Smooth muscle cell of the brain vasculature (primary cell): ENCODE measurements around the gene C12orf75.
A peak's percentile ranks its signal among the peaks of the same experiment; 100 is the strongest.

ENCODE experiments used
- DNase-seq: peaks from one replicate; pipeline ENCODE4 v3.0.0-alpha.2; 2012; ENCODE audit warnings: low read depth, low spot score

The C12orf75 gene

DNA sequence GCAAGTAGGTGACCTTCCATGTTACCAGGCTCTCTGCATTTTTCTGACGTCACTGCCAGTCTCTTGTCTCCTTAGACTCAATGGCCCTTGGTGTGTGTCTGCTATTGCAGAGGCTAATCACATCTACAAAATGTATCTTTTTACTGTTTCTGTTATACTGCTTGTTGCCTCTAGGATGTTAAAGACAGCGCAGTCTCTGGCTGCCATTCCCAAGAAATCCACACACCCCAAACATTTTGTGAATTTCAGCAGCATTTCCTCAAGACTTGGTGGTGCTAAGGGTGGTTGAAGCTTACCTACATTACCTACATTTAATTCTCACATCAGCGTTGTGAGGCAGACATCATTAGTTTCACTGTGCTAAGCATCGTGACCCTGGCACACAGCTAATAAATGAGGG lies 87.2 kb downstream of the C12orf75 start:
- DNase-seq: no peak

DNA sequence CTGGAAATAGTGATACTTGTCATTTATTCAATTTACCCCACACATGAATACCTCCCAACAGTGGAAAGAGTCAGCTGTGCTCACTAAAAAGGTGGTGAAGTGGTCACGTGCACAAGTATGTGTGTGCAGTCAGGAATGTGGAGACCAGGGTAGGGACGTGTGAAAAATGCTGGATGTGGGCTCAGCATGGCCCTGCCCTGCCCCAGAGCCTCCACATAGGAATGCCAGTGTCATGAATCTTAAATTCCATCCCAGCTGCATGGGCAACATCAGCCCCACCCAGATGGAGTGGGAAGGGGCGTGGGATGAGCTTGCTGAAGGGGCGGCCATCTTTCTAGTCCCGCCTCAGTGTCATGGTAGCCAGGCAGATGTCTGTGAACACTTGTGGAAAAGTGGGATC lies 87.7 kb downstream of the C12orf75 start:
- DNase-seq: no peak

DNA sequence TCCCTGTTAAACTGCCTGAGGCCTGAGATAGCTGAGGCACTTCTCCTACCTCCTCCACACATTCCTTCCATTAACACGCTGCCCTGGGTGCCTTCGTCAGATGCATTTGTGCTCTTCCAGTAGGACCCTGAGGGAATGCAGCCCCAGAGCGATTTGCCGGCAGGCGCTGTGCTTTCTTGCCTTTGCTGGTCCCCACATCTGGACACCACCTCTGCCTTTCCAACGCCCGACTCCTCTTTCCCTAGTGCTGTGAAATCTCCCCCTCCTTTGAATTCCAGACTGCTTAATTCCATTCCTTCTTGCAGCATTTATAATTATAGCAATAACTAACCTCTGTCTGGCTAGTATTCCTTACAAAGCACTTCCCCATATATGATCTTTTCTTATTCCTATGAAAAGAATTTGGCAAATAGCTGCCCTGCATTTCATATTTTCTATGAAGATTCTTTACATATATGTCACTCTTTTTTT lies 88.4 kb downstream of the C12orf75 start:
- DNase-seq: no peak

DNA sequence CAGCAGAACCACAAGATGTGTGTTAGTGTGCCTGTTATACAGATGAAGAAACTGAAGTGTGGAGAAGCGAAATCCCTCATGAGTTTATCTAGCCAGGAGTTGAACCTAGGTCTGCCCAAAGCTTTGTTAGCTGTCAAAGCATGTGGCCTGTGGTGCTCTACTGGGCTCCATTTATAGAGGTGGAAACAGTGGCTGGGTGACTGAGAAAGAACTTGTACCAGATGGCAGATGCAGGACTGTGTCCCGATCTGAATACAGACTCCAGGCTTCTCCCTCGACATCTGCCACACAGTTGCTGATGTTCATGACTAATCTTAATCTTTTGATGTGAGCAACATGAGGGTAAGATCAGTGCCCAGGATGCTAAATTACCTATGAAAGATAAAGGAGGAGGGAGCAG lies 89.1 kb downstream of the C12orf75 start:
- no peak for DNase-seq

DNA sequence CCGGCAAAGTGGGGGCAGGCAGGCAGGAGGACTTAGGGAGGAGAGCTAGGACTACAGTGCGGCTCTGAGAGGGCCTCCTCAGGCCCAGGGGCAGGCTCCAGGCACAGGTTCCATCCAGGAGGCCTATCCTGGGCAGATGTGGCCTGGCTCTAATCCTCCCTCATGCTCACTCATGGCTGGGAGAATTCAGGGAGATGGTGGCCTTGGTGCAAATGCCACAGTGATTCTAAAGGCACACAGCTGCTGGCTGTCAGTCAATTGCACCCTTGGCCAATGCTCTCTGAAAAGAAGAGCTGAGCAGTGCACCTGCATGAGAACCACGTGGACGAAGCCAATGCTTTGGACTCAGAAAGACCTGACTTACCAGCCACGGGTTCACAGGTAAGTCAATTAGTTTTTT lies 89.6 kb downstream of the C12orf75 start:
- no peak for DNase-seq

DNA sequence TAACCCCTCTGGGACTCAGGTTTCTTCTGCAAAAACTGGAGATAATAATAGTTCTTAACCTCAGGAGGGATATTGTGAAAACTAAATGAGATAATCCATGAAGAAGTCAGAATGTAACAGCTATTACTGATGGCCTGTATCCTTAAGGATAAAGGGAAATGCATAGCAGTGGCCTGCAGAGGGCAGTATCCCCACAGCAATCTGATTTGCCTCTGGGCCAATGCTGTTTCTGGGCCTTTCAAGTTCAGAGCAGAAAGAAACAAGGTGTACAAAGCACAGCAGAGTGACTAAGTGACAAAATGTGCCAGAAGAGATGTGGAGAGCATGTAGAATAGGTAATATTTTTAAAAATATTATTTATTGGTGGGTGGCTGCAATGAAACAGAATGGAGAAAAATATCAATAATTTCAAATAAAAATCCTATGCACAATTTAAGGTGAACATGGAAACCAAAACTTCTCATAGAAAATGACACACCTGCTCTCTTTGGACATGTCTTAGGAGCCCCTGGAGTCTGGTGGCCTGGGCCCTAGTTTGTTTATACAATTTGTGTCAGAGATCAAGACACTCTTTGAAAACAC lies 90.3 kb downstream of the C12orf75 start:
- DNase-seq: peak; percentile 59
